Measurements from ENCODE around the gene SEC14L1.
"Not testable (repeated sequence)": the region's sequence is repeated elsewhere in the genome, so short reads cannot be mapped to it uniquely, and the experiment has no call there.

SEC14L1 gene

DNA sequence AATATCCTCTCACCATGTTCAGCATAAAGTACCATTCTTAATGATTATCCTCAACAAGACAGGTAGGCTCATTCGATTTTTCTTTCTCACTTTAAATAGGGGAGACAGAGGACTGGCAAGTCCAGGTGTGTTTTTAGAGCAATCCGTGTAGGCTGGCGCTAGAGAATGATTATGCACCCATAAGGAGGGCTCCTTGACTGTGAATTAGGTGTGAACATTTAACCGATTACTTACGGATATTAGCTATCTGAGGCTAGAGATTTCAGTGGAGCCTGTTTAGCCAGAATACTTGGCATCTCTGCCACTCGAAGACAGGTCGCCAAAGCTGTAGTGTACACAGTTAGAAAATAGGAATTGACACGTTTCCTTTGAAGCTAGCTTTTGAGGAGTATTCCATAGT is 1.9 kb downstream of the SEC14L1 start:
- no peak for DNase-seq (ENCODE audit: low spot score)

- DNase-seq (ENCODE audit: low spot score), result no peak
Measured at GRCh38 chr17:77143306-77143705, 2.5 kb downstream of the SEC14L1 start.

DNA sequence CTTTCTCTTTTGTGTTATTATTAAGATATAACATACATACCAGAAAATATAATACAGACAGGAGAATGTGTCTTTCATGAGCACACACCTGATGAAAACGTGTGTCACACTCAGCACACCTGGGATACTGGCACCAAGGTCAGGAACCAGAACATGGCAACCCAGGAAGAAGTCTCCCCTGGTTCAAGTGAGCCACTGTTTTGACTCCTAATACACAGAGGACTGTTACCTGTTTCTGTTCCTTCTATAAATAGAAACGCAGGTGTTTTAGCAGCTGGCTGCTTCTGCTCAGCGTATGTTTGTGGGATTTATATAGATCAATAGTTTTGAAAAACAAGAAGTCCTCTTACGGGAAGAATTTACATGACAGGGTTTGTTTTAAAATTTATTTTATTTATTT is 3.5 kb downstream of the SEC14L1 start:
- DNase-seq (ENCODE audit: low spot score), result no peak

DNA sequence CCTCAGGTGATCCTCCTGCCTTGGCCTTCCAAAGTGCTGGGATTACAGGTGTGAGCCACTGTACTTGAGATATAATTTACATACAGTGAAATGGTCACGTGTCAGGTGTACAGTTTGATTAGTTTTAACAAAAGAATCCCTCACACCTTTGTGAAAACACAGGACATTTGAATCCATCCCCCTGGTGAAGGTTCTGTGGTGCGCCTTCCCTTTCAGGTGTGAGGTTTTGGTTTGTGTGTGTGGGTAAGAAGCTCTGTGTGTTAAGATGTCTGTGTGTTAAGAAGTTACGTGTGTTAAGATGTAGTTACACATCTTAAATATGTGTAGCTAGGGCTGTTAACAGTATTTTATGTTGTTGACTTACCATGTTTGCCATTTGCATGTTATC is 4.4 kb downstream of the SEC14L1 start:
- DNase-seq (ENCODE audit: low spot score), result no peak

DNA sequence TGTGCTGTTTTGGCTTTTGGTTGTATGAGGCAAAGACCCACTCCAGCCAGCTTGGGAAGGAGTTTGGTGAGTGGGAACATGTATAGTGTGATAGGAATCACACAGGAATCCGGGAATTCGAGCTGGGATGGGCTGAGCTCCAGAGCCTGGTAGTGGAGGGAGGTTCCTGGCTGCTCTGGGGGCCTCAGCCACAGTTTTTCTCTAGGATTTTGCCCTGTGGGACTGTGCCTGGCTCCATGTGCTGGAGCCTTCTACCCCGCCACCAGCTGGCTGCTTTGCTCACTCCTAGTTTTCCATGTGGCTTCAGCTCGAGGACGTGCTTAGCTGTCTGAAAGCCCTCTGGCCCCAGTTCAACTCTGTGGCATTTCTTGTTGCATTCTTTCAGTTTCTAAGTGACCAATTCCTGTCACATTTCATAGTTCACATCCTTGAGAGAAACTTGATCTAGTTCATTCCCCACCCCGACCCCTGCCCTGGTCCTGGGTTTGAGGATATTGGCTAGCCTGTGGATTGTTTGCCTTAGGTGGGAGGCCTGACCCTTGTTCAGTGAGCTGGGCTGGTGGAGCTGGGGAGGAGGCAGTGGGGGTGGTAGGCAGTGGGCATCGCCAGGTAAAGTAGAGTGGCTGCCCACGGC is 5.0 kb downstream of the SEC14L1 start:
- no peak for DNase-seq (ENCODE audit: low spot score)

DNA sequence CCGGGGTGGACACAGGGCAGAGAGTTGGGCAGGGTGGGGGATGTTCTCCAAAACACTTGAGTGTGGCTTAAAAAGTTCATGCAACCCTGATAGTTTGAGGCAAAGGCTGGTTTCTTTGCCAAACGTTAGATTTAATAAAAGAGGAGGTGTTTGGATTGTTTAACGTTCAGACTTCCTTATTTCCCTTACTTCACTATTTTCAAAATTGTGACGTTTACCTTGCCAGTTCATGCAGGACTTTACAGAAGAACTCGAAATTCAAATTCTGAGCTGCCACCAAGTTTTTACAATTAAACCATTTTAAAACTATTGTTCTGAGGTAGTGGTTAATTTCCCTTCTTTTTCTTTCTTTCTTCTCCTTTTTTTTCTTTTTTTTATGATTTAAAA is 5.5 kb downstream of the SEC14L1 start:
- DNase-seq (ENCODE audit: low spot score), result no peak

DNA sequence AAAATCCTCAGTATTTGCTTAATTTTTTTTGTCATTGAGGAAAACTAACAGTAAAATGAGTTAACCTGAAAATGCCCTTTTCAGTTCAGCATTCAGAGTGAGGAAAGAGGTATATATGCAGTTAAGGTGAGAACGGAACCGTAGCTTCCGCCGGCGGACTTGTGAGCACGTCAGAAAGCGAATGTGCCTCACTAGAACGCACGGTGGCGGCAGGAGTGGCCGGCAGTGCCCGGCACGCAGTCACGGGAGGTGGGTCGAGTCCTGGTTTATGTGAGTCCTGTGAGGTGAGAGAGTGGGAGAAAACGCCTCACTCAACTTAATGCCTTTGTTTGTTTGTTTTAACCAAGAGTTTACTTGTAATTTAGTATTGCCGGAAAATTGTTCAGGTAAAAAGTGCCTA is 6.1 kb downstream of the SEC14L1 start:
- no peak for DNase-seq (ENCODE audit: low spot score)

DNA sequence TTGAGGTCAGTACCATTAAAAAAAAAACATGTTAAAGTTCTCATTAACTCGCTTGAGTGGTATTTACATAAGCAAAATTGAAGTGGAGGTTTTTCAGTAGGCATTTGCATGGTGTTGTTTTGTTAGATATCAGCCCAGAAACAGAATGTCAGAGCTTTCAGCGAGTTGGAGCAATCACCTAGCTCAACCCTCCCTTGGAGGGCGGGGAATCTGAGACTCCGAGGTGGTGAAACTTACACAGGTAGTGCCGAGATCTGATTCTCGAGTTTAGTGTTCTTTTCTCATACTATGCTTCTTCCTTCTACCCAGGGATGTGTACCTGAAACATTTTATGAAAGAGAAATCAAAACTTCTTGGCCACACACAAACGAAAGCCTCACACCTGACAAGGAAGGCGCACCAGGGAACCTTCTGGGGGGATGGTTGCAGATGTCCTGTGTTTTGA is 6.6 kb downstream of the SEC14L1 start:
- no peak for DNase-seq (ENCODE audit: low spot score)

GRCh38 chr17:77148077-77148939 is 7.5 kb downstream of the SEC14L1 start:
- no peak for DNase-seq (ENCODE audit: low spot score)

DNA sequence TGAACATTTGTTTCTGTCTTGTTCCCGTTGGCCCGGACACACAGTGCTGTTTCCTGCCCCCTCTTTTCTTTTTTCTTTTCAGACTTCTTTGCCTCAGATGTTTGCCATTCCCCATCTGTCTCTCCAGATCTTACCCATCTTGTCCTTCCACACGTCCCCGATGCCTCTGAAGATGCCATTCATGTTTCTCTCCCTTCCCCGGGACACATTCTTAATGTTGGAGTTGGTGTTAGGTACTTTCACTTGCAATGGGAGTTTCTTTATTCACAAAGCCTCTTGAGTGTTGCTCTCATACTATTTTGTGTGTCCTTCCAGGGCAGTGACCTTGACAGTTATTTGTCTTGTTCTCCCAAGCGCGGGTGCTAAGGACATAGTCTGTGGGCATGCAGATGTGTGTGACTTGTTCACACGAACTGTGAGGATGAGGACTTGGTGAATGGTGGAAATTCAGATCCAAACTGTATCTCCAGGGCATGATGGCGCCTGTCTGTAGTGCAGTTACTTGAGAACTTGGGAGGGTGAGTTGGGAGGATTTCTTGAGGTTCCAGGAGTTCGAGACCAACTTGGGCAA is 8.3 kb downstream of the SEC14L1 start:
- no peak for DNase-seq (ENCODE audit: low spot score)

- no peak for DNase-seq (ENCODE audit: low spot score)
Measured at GRCh38 chr17:77150196-77150595, 9.4 kb downstream of the SEC14L1 start.

DNA sequence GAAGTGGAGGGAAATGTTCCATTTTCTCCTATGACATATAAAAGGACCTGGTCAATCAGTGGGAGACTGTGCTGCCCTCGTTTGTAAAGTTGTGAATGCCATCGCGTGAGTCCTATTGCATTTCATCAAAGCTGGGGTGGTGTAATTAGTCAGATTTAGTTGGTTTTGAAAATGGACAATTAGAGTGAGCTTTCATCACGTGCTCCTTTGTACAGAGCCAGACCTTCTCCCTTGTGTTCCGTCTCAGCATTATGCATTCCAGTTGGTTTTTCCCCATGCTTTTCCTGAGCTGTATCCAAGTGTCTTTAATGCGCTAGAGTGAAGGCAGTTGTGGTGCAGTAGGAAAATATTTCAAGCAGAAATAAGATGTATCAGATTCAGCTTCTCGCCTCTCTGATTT is 10.4 kb downstream of the SEC14L1 start:
- no peak for DNase-seq (ENCODE audit: low spot score)

DNA sequence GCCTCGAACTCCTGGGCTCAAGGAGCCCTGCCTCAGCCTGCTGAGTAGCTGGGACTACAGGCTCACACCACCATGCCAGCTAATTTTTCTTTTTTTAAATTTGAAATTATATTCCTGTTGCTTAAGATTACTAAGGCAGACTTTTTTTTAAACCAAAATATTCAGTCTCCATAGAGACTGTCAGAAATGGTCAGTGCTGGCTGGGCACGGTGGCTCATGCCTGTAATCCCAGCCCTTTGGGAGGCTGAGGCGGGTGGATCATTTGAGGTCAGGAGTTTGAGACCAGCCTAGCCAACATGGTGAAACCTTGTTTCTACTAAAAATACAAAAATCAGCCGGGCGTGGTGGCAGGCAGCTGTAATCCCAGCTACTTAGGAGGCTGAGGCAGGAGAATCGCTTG is 11.3 kb downstream of the SEC14L1 start:
- DNase-seq (ENCODE audit: low spot score), result not testable (repeated sequence)

GRCh38 chr17:77153472-77153871 is 12.7 kb downstream of the SEC14L1 start:
- DNase-seq (ENCODE audit: low spot score), result no peak

- DNase-seq (ENCODE audit: low spot score), result no peak
Measured at GRCh38 chr17:77153999-77154586, 13.3 kb downstream of the SEC14L1 start.

DNA sequence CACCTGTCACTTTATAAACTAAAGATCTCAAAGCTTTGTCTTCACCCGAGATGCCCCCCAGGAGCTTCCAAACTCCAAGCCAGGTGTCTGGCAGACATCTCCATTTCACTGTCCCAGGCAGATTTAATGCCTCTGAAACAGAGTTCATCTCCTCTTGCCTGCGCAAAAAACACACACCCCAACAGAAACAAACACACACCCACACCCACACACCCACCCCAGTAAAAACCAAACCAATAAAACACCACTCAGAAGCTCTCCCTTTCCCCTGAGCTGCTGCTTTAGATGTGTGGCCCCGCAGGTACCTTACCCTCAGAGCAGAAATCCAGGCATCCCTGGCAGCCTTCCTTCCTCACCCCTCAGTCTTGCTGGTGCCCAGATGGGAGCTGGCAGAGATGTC is 14.4 kb downstream of the SEC14L1 start:
- DNase-seq (ENCODE audit: low spot score), result no peak

DNA sequence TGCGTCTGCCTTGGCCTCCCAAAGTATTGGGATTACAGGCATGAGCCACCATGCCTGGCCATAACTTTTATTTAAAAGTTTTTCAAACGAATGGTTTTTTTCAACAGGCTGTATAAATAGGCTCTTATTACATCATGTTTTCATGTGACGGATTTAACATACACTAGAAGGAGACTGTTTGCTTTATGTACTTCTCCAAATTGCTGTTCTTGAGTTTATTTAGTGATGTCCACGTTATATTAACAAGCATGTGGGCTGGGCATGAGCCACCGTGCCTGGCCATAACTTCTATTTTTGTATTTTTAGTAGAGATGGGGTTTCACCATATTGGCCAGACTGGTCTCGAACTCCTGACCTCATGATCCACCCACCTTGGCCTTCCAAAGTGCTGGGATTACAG is 17.0 kb downstream of the SEC14L1 start:
- not testable (repeated sequence) for DNase-seq (ENCODE audit: low spot score)

DNA sequence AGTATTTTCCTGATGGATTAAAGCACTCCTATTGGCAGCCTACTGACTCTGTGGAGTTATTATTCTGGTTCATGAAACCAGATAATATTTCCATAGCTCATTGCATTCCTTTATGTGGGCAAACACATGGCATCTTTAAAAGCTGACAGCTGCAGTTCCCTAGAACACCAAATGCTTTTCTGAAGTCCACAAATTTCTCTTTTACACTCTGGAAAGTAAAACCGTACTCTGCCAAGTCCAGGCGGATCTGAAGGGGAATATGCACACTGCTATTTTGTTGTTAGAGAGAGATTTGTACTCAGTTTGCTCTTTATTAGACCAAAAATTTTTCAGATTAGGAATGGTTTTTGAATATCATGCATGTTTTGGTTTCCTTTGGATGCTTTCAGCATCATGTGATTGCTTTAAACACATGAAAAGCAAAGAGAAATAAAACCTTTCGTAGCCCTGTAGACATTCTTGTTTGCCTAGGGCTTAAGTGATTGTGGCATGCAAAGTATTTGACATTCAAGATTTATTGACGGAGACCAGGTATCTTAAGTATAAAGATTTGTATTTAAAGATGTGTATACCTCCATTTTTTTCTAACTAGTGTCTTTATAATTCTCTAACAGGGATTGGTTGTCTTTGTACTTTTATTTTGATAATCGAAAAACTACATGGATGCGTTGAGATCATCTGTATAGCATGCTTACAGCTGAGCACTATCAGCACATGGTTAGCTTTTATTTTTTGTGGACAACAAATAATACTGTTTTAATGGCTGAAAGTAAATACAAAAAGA is 19.5 kb downstream of the SEC14L1 start:
- DNase-seq (ENCODE audit: low spot score), result no peak

GRCh38 chr17:77160875-77161530 is 20.2 kb downstream of the SEC14L1 start:
- no peak for DNase-seq (ENCODE audit: low spot score)

GRCh38 chr17:77161953-77162352 is 21.2 kb downstream of the SEC14L1 start:
- no peak for DNase-seq (ENCODE audit: low spot score)

GRCh38 chr17:77163001-77163400 is 22.2 kb downstream of the SEC14L1 start:
- DNase-seq (ENCODE audit: low spot score), result no peak
